ENCODE results near the gene PDCD6IP.
"Not testable (repeated sequence)": the region's sequence is repeated elsewhere in the genome, so short reads cannot be mapped to it uniquely, and the experiment has no call there.

Gene PDCD6IP

GRCh38 chr3:33779751-33780150 lies 18.7 kb upstream of the PDCD6IP start:
- H3K9ac ChIP-seq (ENCODE audit: low read length): no peak overlapping the region
- no peaks in the 10 kb centered on the region for H3K9me3 ChIP-seq (ENCODE audit: control insufficient read depth, low read length)
- DNase-seq (ENCODE audit: low read depth): peak; percentile 74
- H3K4me3 ChIP-seq (ENCODE audit: low read length): no peak overlapping the region
- no peaks in the 10 kb centered on the region for H3K27me3 ChIP-seq (replicated peaks; ENCODE audit: control insufficient read depth, insufficient read depth, low read length)
- H3K4me1 ChIP-seq (ENCODE audit: control insufficient read depth, insufficient read depth, low read length): no peaks in the 10 kb centered on the region
- H3K36me3 ChIP-seq (ENCODE audit: control insufficient read depth, insufficient read depth, low read length, severe bottlenecking): no peaks in the 10 kb centered on the region

GRCh38 chr3:33781413-33781812 lies 17.0 kb upstream of the PDCD6IP start:
- not testable (repeated sequence) for H3K4me1 ChIP-seq (ENCODE audit: control insufficient read depth, insufficient read depth, low read length); H3K27me3 ChIP-seq (replicated peaks; ENCODE audit: control insufficient read depth, insufficient read depth, low read length); H3K9me3 ChIP-seq (ENCODE audit: control insufficient read depth, low read length); H3K9ac ChIP-seq (ENCODE audit: low read length); DNase-seq (ENCODE audit: low read depth); H3K4me3 ChIP-seq (ENCODE audit: low read length); H3K36me3 ChIP-seq (ENCODE audit: control insufficient read depth, insufficient read depth, low read length, severe bottlenecking)

- DNase-seq (ENCODE audit: low read depth): peak; percentile 22
- Histone ChIP-seq H3K36me3 (ENCODE audit: control insufficient read depth, insufficient read depth, low read length, severe bottlenecking) (no peaks in the 10 kb centered on the region), H3K4me3 (ENCODE audit: low read length) (peak overlapping the region; percentile 67), H3K27me3 (replicated peaks; ENCODE audit: control insufficient read depth, insufficient read depth, low read length) (no peaks in the 10 kb centered on the region), H3K9me3 (ENCODE audit: control insufficient read depth, low read length) (no peaks in the 10 kb centered on the region), H3K4me1 (ENCODE audit: control insufficient read depth, insufficient read depth, low read length) (no peaks in the 10 kb centered on the region), H3K9ac (ENCODE audit: low read length) (peak overlapping the region; percentile 37)
Observed at GRCh38 chr3:33786565-33787327, 11.7 kb upstream of the PDCD6IP start.

- peak; percentile 85 for DNase-seq (ENCODE audit: low read depth)
- Histone ChIP-seq H3K9me3 (ENCODE audit: control insufficient read depth, low read length) (no peaks in the 10 kb centered on the region), H3K36me3 (ENCODE audit: control insufficient read depth, insufficient read depth, low read length, severe bottlenecking) (no peaks in the 10 kb centered on the region), H3K27me3 (replicated peaks; ENCODE audit: control insufficient read depth, insufficient read depth, low read length) (no peaks in the 10 kb centered on the region), H3K9ac (ENCODE audit: low read length) (peak overlapping the region; percentile 37), H3K4me1 (ENCODE audit: control insufficient read depth, insufficient read depth, low read length) (no peaks in the 10 kb centered on the region), H3K4me3 (ENCODE audit: low read length) (peak overlapping the region; percentile 67)
Observed at GRCh38 chr3:33787328-33788009, 11.0 kb upstream of the PDCD6IP start.

- DNase-seq (ENCODE audit: low read depth): no peak
- no peaks in the 10 kb centered on the region for H3K9me3 ChIP-seq (ENCODE audit: control insufficient read depth, low read length)
- H3K9ac ChIP-seq (ENCODE audit: low read length): no peak overlapping the region
- no peak overlapping the region for H3K4me3 ChIP-seq (ENCODE audit: low read length)
- no peaks in the 10 kb centered on the region for H3K4me1 ChIP-seq (ENCODE audit: control insufficient read depth, insufficient read depth, low read length)
- no peaks in the 10 kb centered on the region for H3K36me3 ChIP-seq (ENCODE audit: control insufficient read depth, insufficient read depth, low read length, severe bottlenecking)
- H3K27me3 ChIP-seq (replicated peaks; ENCODE audit: control insufficient read depth, insufficient read depth, low read length): no peaks in the 10 kb centered on the region
Observed at GRCh38 chr3:33789183-33789954, 9.1 kb upstream of the PDCD6IP start.

GRCh38 chr3:33790091-33790490 lies 8.3 kb upstream of the PDCD6IP start:
- Histone ChIP-seq H3K4me3 (ENCODE audit: low read length) (no peak overlapping the region), H3K4me1 (ENCODE audit: control insufficient read depth, insufficient read depth, low read length) (no peaks in the 10 kb centered on the region), H3K27me3 (replicated peaks; ENCODE audit: control insufficient read depth, insufficient read depth, low read length) (no peaks in the 10 kb centered on the region), H3K9ac (ENCODE audit: low read length) (no peak overlapping the region), H3K9me3 (ENCODE audit: control insufficient read depth, low read length) (no peaks in the 10 kb centered on the region), H3K36me3 (ENCODE audit: control insufficient read depth, insufficient read depth, low read length, severe bottlenecking) (no peaks in the 10 kb centered on the region)
- no peak for DNase-seq (ENCODE audit: low read depth)

- Histone ChIP-seq H3K4me3 (ENCODE audit: low read length) (no peak overlapping the region), H3K27me3 (replicated peaks; ENCODE audit: control insufficient read depth, insufficient read depth, low read length) (no peaks in the 10 kb centered on the region), H3K4me1 (ENCODE audit: control insufficient read depth, insufficient read depth, low read length) (no peaks in the 10 kb centered on the region), H3K9me3 (ENCODE audit: control insufficient read depth, low read length) (no peaks in the 10 kb centered on the region), H3K9ac (ENCODE audit: low read length) (no peak overlapping the region), H3K36me3 (ENCODE audit: control insufficient read depth, insufficient read depth, low read length, severe bottlenecking) (no peaks in the 10 kb centered on the region)
- no peak for DNase-seq (ENCODE audit: low read depth)
Observed at GRCh38 chr3:33791477-33792166, 6.8 kb upstream of the PDCD6IP start.

- Histone ChIP-seq H3K4me3 (ENCODE audit: low read length) (no peak overlapping the region), H3K36me3 (ENCODE audit: control insufficient read depth, insufficient read depth, low read length, severe bottlenecking) (no peaks in the 10 kb centered on the region), H3K9ac (ENCODE audit: low read length) (no peak overlapping the region), H3K9me3 (ENCODE audit: control insufficient read depth, low read length) (no peaks in the 10 kb centered on the region), H3K4me1 (ENCODE audit: control insufficient read depth, insufficient read depth, low read length) (peaks cover under 1% of the 10 kb centered on the region), H3K27me3 (replicated peaks; ENCODE audit: control insufficient read depth, insufficient read depth, low read length) (no peaks in the 10 kb centered on the region)
- DNase-seq (ENCODE audit: low read depth): no peak
Observed at GRCh38 chr3:33792167-33792892, 6.1 kb upstream of the PDCD6IP start.

- H3K9ac ChIP-seq (ENCODE audit: low read length): no peak overlapping the region
- H3K9me3 ChIP-seq (ENCODE audit: control insufficient read depth, low read length): no peaks in the 10 kb centered on the region
- no peak for DNase-seq (ENCODE audit: low read depth)
- no peak overlapping the region for H3K4me3 ChIP-seq (ENCODE audit: low read length)
- H3K36me3 ChIP-seq (ENCODE audit: control insufficient read depth, insufficient read depth, low read length, severe bottlenecking): no peaks in the 10 kb centered on the region
- peaks cover 14% of the 10 kb centered on the region for H3K4me1 ChIP-seq (ENCODE audit: control insufficient read depth, insufficient read depth, low read length)
- no peaks in the 10 kb centered on the region for H3K27me3 ChIP-seq (replicated peaks; ENCODE audit: control insufficient read depth, insufficient read depth, low read length)
Observed at GRCh38 chr3:33795131-33795530, 3.3 kb upstream of the PDCD6IP start.

GRCh38 chr3:33795856-33796536 lies 2.4 kb upstream of the PDCD6IP start:
- Histone ChIP-seq H3K4me3 (ENCODE audit: low read length) (no peak overlapping the region), H3K9me3 (ENCODE audit: control insufficient read depth, low read length) (no peaks in the 10 kb centered on the region), H3K27me3 (replicated peaks; ENCODE audit: control insufficient read depth, insufficient read depth, low read length) (no peaks in the 10 kb centered on the region), H3K36me3 (ENCODE audit: control insufficient read depth, insufficient read depth, low read length, severe bottlenecking) (no peaks in the 10 kb centered on the region), H3K4me1 (ENCODE audit: control insufficient read depth, insufficient read depth, low read length) (peaks cover 23% of the 10 kb centered on the region), H3K9ac (ENCODE audit: low read length) (no peak overlapping the region)
- DNase-seq (ENCODE audit: low read depth): no peak
